ENCODE results near the gene OMG. TPM values are rescaled to one million over a fixed set of nuclear protein-coding genes. Genes with fewer than 3 reads are reported as not detected.
A peak's percentile ranks its signal among the peaks of the same experiment; 100 is the strongest.

OMG gene
- total and polyA plus RNA-seq, 7 experiments from 2014 or later: 0.41 to 1.0 (median 0.81) TPM; not detected in 2

GRCh38 chr17:31256936-31257335 lies 40.1 kb downstream of the OMG start:
- H3K4me3 Mint-ChIP-seq: no peak overlapping the region
- H3K27ac Mint-ChIP-seq: no peak overlapping the region
- H3K36me3 Mint-ChIP-seq: peaks cover 0 to 17% (median 0%) of the 10 kb centered on the region in 5 donors
- Histone ChIP-seq H3K36me3 (ENCODE audit: control insufficient read depth in 2 of 3, insufficient read depth in 3 of 3, low read length in 3 of 3) (no peaks in the 10 kb centered on the region), H3K9me3 (ENCODE audit: control insufficient read depth in 2 of 3, low read length in 3 of 3) (no peaks in the 10 kb centered on the region), H3K27ac (ENCODE audit: low read depth, low read length) (no peak overlapping the region), H3K4me1 (ENCODE audit: control insufficient read depth in 2 of 2, insufficient read depth in 2 of 2, low read length in 2 of 2) (no peaks in the 10 kb centered on the region), H3K4me3 (ENCODE audit: low read length) (no peak overlapping the region), H3K27me3 (ENCODE audit: control insufficient read depth in 2 of 2, insufficient read depth in 2 of 2, low read length in 2 of 2) (no peaks in the 10 kb centered on the region)
- ATAC-seq (no peak), DNase-seq (no peak)
- CTCF ChIA-PET: interaction anchor here (0.7 to 1.1 kb wide), 3 partner anchors 37 to 116 kb away, joined by 3 to 5 read pairs (median 3); no protein-coding TSS in a partner anchor
- no peaks in the 10 kb centered on the region for H3K4me1 Mint-ChIP-seq
- H3K9me3 Mint-ChIP-seq: no peaks in the 10 kb centered on the region
- POLR2A ChIA-PET: interaction anchor here (0.7 to 1.2 kb wide), 2 partner anchors 10 to 128 kb away, joined by 3 read pairs; no protein-coding TSS in a partner anchor
- no peaks in the 10 kb centered on the region for H3K27me3 Mint-ChIP-seq
- intact Hi-C loops (cut with micrococcal nuclease): no loop called here

GRCh38 chr17:31254654-31255053 lies 42.4 kb downstream of the OMG start:
- Mint-ChIP-seq H3K27ac (no peak overlapping the region), H3K27me3 (no peaks in the 10 kb centered on the region), H3K4me3 (no peak overlapping the region), H3K4me1 (peaks cover 0 to 3% (median 0%) of the 10 kb centered on the region in 7 donors), H3K36me3 (peaks cover 0 to 3% (median under 1%) of the 10 kb centered on the region in 5 donors), H3K9me3 (no peaks in the 10 kb centered on the region)
- DNase-seq (no peak), ATAC-seq (no peak)
- Histone ChIP-seq H3K4me1 (ENCODE audit: control insufficient read depth in 2 of 2, insufficient read depth in 2 of 2, low read length in 2 of 2) (no peaks in the 10 kb centered on the region), H3K9me3 (ENCODE audit: control insufficient read depth in 2 of 3, low read length in 3 of 3) (no peaks in the 10 kb centered on the region), H3K27ac (ENCODE audit: low read depth, low read length) (no peak overlapping the region), H3K4me3 (ENCODE audit: low read length) (no peak overlapping the region), H3K27me3 (ENCODE audit: control insufficient read depth in 2 of 2, insufficient read depth in 2 of 2, low read length in 2 of 2) (no peaks in the 10 kb centered on the region), H3K36me3 (ENCODE audit: control insufficient read depth in 2 of 3, insufficient read depth in 3 of 3, low read length in 3 of 3) (no peaks in the 10 kb centered on the region)
- CTCF ChIA-PET: interaction anchor here (0.6 to 1.9 kb wide), 4 partner anchors 11 to 1440 kb away, joined by 4 to 9 read pairs (median 5); no protein-coding TSS in a partner anchor
- POLR2A ChIA-PET: interaction anchor here (0.9 kb wide), 1 partner anchor 68 kb away, joined by 3 read pairs; no protein-coding TSS in a partner anchor
- intact Hi-C loops (cut with micrococcal nuclease): no loop called here

- Histone ChIP-seq H3K4me3 (ENCODE audit: low read length) (no peak overlapping the region), H3K36me3 (ENCODE audit: control insufficient read depth in 2 of 3, insufficient read depth in 3 of 3, low read length in 3 of 3) (no peaks in the 10 kb centered on the region), H3K4me1 (ENCODE audit: control insufficient read depth in 2 of 2, insufficient read depth in 2 of 2, low read length in 2 of 2) (no peaks in the 10 kb centered on the region), H3K27ac (ENCODE audit: low read depth, low read length) (no peak overlapping the region), H3K27me3 (ENCODE audit: control insufficient read depth in 2 of 2, insufficient read depth in 2 of 2, low read length in 2 of 2) (no peaks in the 10 kb centered on the region), H3K9me3 (ENCODE audit: control insufficient read depth in 2 of 3, low read length in 3 of 3) (no peaks in the 10 kb centered on the region)
- ChIA-PET CTCF (interaction anchor here (0.6 kb wide), 1 partner anchor 79 kb away, joined by 3 read pairs; no protein-coding TSS in a partner anchor), POLR2A (interaction anchor here (1.6 kb wide), 1 partner anchor 66 kb away, joined by 6 read pairs; no protein-coding TSS in a partner anchor)
- intact Hi-C loops (cut with micrococcal nuclease): no loop called here
- peaks cover 0 to 10% (median 2%) of the 10 kb centered on the region in 5 donors for H3K36me3 Mint-ChIP-seq
- DNase-seq: no peak
- no peak overlapping the region for H3K27ac Mint-ChIP-seq
- no peaks in the 10 kb centered on the region for H3K27me3 Mint-ChIP-seq
- H3K9me3 Mint-ChIP-seq: no peaks in the 10 kb centered on the region
- no peak for ATAC-seq
- no peak overlapping the region for H3K4me3 Mint-ChIP-seq
- H3K4me1 Mint-ChIP-seq: peaks cover 0 to 3% (median 0%) of the 10 kb centered on the region in 7 donors
Observed at GRCh38 chr17:31252741-31253140, 44.3 kb downstream of the OMG start.

- no peak overlapping the region for H3K4me3 ChIP-seq (ENCODE audit: low read length)
- H3K27me3 Mint-ChIP-seq: no peaks in the 10 kb centered on the region
- DNase-seq: no peak
- peaks cover 0 to 3% (median 0%) of the 10 kb centered on the region in 7 donors for H3K4me1 Mint-ChIP-seq
- intact Hi-C loops (cut with micrococcal nuclease): no loop called here
- ChIA-PET CTCF (interaction anchor here (0.7 kb wide), 1 partner anchor 36 kb away, joined by 4 read pairs; no protein-coding TSS in a partner anchor), POLR2A (interaction anchor here (1.6 kb wide), 1 partner anchor 67 kb away, joined by 6 read pairs; no protein-coding TSS in a partner anchor)
- no peaks in the 10 kb centered on the region for H3K36me3 ChIP-seq (ENCODE audit: control insufficient read depth in 2 of 3, insufficient read depth in 3 of 3, low read length in 3 of 3)
- H3K9me3 ChIP-seq (ENCODE audit: control insufficient read depth in 2 of 3, low read length in 3 of 3): no peaks in the 10 kb centered on the region
- ATAC-seq: no peak
- no peaks in the 10 kb centered on the region for H3K9me3 Mint-ChIP-seq
- H3K36me3 Mint-ChIP-seq: peaks cover 0 to 11% (median 2%) of the 10 kb centered on the region in 5 donors
- H3K27ac ChIP-seq (ENCODE audit: low read depth, low read length): no peak overlapping the region
- H3K4me3 Mint-ChIP-seq: no peak overlapping the region
- no peak overlapping the region for H3K27ac Mint-ChIP-seq
- no peaks in the 10 kb centered on the region for H3K27me3 ChIP-seq (ENCODE audit: control insufficient read depth in 2 of 2, insufficient read depth in 2 of 2, low read length in 2 of 2)
- H3K4me1 ChIP-seq (ENCODE audit: control insufficient read depth in 2 of 2, insufficient read depth in 2 of 2, low read length in 2 of 2): no peaks in the 10 kb centered on the region
Observed at GRCh38 chr17:31251970-31252328, 45.1 kb downstream of the OMG start.

- no peak overlapping the region for H3K4me3 ChIP-seq (ENCODE audit: low read length)
- intact Hi-C loops (cut with micrococcal nuclease): no loop called here
- ChIA-PET POLR2A (interaction anchor here (1.6 kb wide), 1 partner anchor 67 kb away, joined by 6 read pairs; no protein-coding TSS in a partner anchor), CTCF (no interaction called here)
- H3K36me3 Mint-ChIP-seq: peaks cover 0 to 16% (median 2%) of the 10 kb centered on the region in 5 donors
- peak overlapping the region in 1 of 9 donors; percentile 53 for H3K27ac Mint-ChIP-seq
- H3K9me3 Mint-ChIP-seq: no peaks in the 10 kb centered on the region
- no peaks in the 10 kb centered on the region for H3K9me3 ChIP-seq (ENCODE audit: control insufficient read depth in 2 of 3, low read length in 3 of 3)
- H3K27me3 Mint-ChIP-seq: no peaks in the 10 kb centered on the region
- no peaks in the 10 kb centered on the region for H3K36me3 ChIP-seq (ENCODE audit: control insufficient read depth in 2 of 3, insufficient read depth in 3 of 3, low read length in 3 of 3)
- ATAC-seq (no peak), DNase-seq (no peak)
- no peak overlapping the region for H3K4me3 Mint-ChIP-seq
- no peaks in the 10 kb centered on the region for H3K4me1 ChIP-seq (ENCODE audit: control insufficient read depth in 2 of 2, insufficient read depth in 2 of 2, low read length in 2 of 2)
- H3K4me1 Mint-ChIP-seq: peaks cover 0 to 3% (median 0%) of the 10 kb centered on the region in 7 donors
- no peak overlapping the region for H3K27ac ChIP-seq (ENCODE audit: low read depth, low read length)
- no peaks in the 10 kb centered on the region for H3K27me3 ChIP-seq (ENCODE audit: control insufficient read depth in 2 of 2, insufficient read depth in 2 of 2, low read length in 2 of 2)
Observed at GRCh38 chr17:31251105-31251969, 45.7 kb downstream of the OMG start.

- DNase-seq: no peak
- H3K27ac ChIP-seq (ENCODE audit: low read depth, low read length): no peak overlapping the region
- Mint-ChIP-seq H3K4me1 (peaks cover 0 to 3% (median 0%) of the 10 kb centered on the region in 7 donors), H3K9me3 (no peaks in the 10 kb centered on the region), H3K4me3 (no peak overlapping the region), H3K27me3 (no peaks in the 10 kb centered on the region), H3K36me3 (peaks cover 0 to 24% (median 2%) of the 10 kb centered on the region in 5 donors), H3K27ac (peak overlapping the region in 1 of 9 donors; percentile 7)
- intact Hi-C loops (cut with micrococcal nuclease): no loop called here
- H3K36me3 ChIP-seq (ENCODE audit: control insufficient read depth in 2 of 3, insufficient read depth in 3 of 3, low read length in 3 of 3): no peaks in the 10 kb centered on the region
- ChIA-PET POLR2A (no interaction called here), CTCF (interaction anchor here (1.0 kb wide), 1 partner anchor 13 kb away, joined by 3 read pairs; no protein-coding TSS in a partner anchor)
- no peak overlapping the region for H3K4me3 ChIP-seq (ENCODE audit: low read length)
- no peak for ATAC-seq
- no peaks in the 10 kb centered on the region for H3K9me3 ChIP-seq (ENCODE audit: control insufficient read depth in 2 of 3, low read length in 3 of 3)
- H3K4me1 ChIP-seq (ENCODE audit: control insufficient read depth in 2 of 2, insufficient read depth in 2 of 2, low read length in 2 of 2): no peaks in the 10 kb centered on the region
- no peaks in the 10 kb centered on the region for H3K27me3 ChIP-seq (ENCODE audit: control insufficient read depth in 2 of 2, insufficient read depth in 2 of 2, low read length in 2 of 2)
Observed at GRCh38 chr17:31250229-31250628, 46.8 kb downstream of the OMG start.
